ENCODE data around the gene NCKAP5.

Gene NCKAP5

GRCh38 chr2:133317178-133317577 is 251.1 kb downstream of the NCKAP5 start:
- no peak for DNase-seq

- no peak for DNase-seq
Observed at GRCh38 chr2:133316557-133316956, 251.7 kb downstream of the NCKAP5 start.

- DNase-seq = no peak
Observed at GRCh38 chr2:133315280-133315679, 253.0 kb downstream of the NCKAP5 start.

- DNase-seq = no peak
Observed at GRCh38 chr2:133314795-133315194, 253.5 kb downstream of the NCKAP5 start.

- DNase-seq = no peak
Observed at GRCh38 chr2:133312038-133312729, 256.1 kb downstream of the NCKAP5 start.

GRCh38 chr2:133306236-133306635 is 262.0 kb downstream of the NCKAP5 start:
- no peak for DNase-seq

- no peak for DNase-seq
Observed at GRCh38 chr2:133304344-133304743, 263.9 kb downstream of the NCKAP5 start.

GRCh38 chr2:133303150-133303549 is 265.1 kb downstream of the NCKAP5 start:
- DNase-seq = no peak

GRCh38 chr2:133296401-133296800 is 271.9 kb downstream of the NCKAP5 start:
- DNase-seq = no peak

GRCh38 chr2:133293544-133294353 is 274.5 kb downstream of the NCKAP5 start:
- DNase-seq = no peak

- DNase-seq = no peak
Observed at GRCh38 chr2:133292259-133292658, 276.0 kb downstream of the NCKAP5 start.

- DNase-seq = no peak
Observed at GRCh38 chr2:133287709-133288108, 280.6 kb downstream of the NCKAP5 start.

- DNase-seq = no peak
Observed at GRCh38 chr2:133286326-133286922, 281.8 kb downstream of the NCKAP5 start.

GRCh38 chr2:133273031-133273430 is 295.2 kb downstream of the NCKAP5 start:
- no peak for DNase-seq

GRCh38 chr2:133271105-133271504 is 297.2 kb downstream of the NCKAP5 start:
- DNase-seq = no peak

- no peak for DNase-seq
Observed at GRCh38 chr2:133270550-133270949, 297.7 kb downstream of the NCKAP5 start.

GRCh38 chr2:133266926-133267590 is 301.2 kb downstream of the NCKAP5 start:
- no peak for DNase-seq

- DNase-seq = no peak
Observed at GRCh38 chr2:133266041-133266925, 302.0 kb downstream of the NCKAP5 start.

GRCh38 chr2:133265432-133265949 is 302.8 kb downstream of the NCKAP5 start:
- no peak for DNase-seq

GRCh38 chr2:133264989-133265401 is 303.3 kb downstream of the NCKAP5 start:
- no peak for DNase-seq

GRCh38 chr2:133262893-133263292 is 305.4 kb downstream of the NCKAP5 start:
- no peak for DNase-seq

- no peak for DNase-seq
Observed at GRCh38 chr2:133255360-133255759, 312.9 kb downstream of the NCKAP5 start.
